H1 (cell line): Measurements from ENCODE around the gene TBC1D4.

Experiments used
- CTCF ChIP-seq, 3 experiments: IDR thresholded peaks; 1 replicate in 2 of 3; 2 replicates in 1 of 3; pipeline versions ENCODE4 v1.5.1 to v1.6.1; 2011; ENCODE audit warnings: low read length in 3 of 3, mild to moderate bottlenecking in 3 of 3, inconsistent platforms in 2 of 3, low read depth in 1 of 3, moderate library complexity in 1 of 3; ENCODE audit not compliant: insufficient read depth in 1 of 3; ENCODE audit errors: control extremely low read depth in 1 of 3
- MAFK ChIP-seq: IDR thresholded peaks from 2 replicates; pipeline ENCODE4 v1.6.1; 2012; ENCODE audit warnings: low read depth, mild to moderate bottlenecking, improper control_type of control experiment, low read length

- TF ChIP-seq MAFK (no peak), CTCF (IDR thresholded peaks at IDR 0.05; ENCODE audit: control extremely low read depth in 1 of 3, insufficient read depth in 1 of 3, low read depth in 1 of 3, low read length in 3 of 3) (no peak)
These were observed 74.0 kb downstream of the TBC1D4 start for GRCh38 chr13:75407998-75408397.
